HG03442 (cell line): ENCODE data around the gene DNAJC25.
A peak's percentile ranks its signal among the peaks of the same experiment; 100 is the strongest.
"Not testable (repeated sequence)": the region's sequence is repeated elsewhere in the genome, so short reads cannot be mapped to it uniquely, and the experiment has no call there.

Source experiments
- ATAC-seq: cut with Tn5 transposase; IDR thresholded peaks from one replicate; pipeline ENCODE4 v1.9.1; 2021; ENCODE audit warnings: mild to moderate bottlenecking, moderate library complexity; ENCODE audit not compliant: unreplicated experiment

Gene DNAJC25

GRCh38 chr9:111631214-111631971 lies at the start of gene DNAJC25:
Gene DNAJC25, plus strand, starts transcription at chr9:111631334. Its CDS starts 74 bp downstream, at chr9:111631408.
- peak; percentile 97 for ATAC-seq

DNA sequence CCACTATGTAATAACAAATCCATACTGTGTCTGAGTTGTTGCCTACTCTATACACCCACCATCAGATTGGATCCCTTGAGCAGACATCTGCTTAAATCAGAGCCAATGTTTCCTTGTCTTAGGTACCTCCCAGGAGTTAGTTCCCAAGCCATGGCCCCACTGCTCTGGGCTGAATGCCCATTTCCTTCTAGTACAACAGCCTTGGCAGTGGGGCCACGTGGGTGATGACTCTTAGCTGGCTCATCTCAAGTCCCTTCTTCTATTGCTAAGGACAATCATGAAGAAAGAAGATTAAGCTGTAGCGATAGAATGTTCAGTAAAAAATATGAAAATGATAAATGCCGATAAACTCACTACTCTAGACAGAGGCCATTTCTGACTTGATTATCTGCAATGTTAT lies 48.2 kb upstream of the DNAJC25 start:
- no peak for ATAC-seq

DNA sequence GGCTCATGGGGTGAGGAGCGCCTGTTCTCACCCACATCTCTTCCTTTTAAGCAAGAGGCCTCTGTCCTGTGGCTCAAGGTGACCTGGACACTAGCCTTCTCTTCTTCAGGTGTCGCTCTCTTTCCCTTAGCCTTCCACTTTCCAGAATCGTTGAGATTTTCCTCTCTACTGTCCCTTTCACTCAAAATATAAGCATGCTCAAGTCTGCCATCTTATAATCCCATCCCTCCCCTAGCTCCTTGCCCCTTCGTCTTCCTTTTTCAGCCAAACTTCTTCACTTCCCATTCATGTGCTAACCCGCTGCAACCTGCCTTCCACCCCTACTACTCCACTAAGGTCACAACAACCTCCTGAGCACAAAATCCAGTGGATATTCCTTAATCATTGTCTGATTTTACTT lies 44.8 kb upstream of the DNAJC25 start:
- ATAC-seq = no peak

GRCh38 chr9:111588846-111589245 lies 42.3 kb upstream of the DNAJC25 start:
- ATAC-seq = no peak

DNA sequence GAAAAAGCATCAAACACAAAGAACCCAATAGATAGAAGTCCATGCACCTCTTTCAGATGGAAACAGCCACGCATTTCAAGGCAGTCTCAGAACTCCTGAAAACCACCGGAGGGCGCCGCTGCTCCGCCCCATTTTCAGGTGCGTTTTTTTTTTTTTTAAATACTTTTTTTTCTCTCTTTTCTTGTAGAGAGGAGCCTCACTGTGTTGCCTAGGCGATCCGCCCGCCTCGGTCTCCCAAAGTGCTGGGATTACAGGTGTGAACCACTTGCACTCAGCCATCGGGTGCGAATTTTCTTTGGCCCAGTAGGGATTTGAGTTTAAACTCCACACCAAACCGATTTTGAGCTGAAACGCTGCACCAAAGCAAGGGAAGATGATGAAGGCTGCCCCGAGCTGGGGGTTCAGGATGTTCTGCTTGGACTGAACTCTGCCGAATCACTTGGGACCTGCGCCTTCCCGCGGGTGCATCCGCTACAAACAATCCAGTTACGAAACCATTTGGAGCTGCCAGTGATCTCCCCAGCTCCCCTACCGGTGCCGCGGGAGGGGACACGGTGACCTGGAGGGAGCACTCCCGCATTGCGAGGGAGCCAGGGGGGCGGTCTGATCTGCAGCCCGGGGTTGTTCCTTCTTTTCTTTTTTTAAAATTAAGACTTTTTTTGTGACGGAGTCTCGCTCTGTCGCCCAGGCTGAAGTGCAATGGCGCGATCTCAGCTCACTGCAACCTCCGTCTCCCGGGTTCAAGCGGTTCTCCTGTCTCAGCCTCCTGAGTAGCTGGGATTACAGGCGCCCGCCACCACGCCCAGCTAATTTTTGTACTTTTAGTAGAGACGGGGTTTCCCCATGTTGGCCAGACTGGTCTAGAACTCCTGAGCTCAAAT lies 33.0 kb upstream of the DNAJC25 start:
- peak; percentile 45 for ATAC-seq

GRCh38 chr9:111598733-111599091 lies 32.4 kb upstream of the DNAJC25 start:
- no peak for ATAC-seq

GRCh38 chr9:111599092-111599954 lies 31.8 kb upstream of the DNAJC25 start, which contains the start of gene PTGR1:
Gene PTGR1, minus strand, starts transcription at chr9:111599647. Its CDS starts 2,225 bp downstream, at chr9:111597422.
- peak; percentile 38 for ATAC-seq

- peak; percentile 6 for ATAC-seq
These were observed 31.2 kb upstream of the DNAJC25 start for GRCh38 chr9:111599955-111600343.

DNA sequence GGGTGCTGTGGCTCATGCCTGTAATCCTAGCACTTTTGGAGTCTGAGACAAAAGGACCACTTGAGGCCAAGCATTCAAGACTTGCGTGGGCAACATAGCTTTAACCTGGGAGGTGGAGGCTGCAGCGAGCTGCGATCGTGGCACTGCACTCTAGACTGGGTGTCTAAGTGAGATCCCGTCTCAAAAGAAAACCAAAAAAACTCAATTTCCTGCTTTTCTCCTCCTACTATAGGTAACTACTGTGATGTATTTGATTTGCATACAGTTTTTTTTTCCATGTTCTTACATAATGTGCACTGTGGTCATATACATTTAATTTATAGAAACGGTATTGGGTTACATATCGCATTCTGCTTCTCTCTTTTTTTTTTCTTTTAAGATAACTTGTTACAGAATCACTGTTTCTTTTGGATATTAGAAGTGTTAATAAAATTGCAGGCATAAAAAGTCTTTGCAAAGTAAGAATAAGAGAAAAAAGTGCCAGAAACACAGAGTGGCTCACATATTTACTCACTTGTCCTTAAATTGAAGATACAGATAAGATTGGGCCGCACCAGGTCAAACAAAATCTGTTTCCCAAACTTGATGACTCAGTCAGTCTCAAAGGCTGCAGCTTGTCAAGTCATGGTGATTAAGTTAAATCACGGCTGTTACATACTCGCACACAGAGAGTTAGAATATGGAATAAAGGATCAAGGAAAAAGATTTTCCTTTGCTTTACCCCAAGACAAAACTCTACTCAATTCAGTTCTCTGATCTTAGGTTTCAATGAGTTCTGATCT lies 29.7 kb upstream of the DNAJC25 start:
- no peak for ATAC-seq

GRCh38 chr9:111603041-111603440 lies 28.1 kb upstream of the DNAJC25 start:
- ATAC-seq = no peak

DNA sequence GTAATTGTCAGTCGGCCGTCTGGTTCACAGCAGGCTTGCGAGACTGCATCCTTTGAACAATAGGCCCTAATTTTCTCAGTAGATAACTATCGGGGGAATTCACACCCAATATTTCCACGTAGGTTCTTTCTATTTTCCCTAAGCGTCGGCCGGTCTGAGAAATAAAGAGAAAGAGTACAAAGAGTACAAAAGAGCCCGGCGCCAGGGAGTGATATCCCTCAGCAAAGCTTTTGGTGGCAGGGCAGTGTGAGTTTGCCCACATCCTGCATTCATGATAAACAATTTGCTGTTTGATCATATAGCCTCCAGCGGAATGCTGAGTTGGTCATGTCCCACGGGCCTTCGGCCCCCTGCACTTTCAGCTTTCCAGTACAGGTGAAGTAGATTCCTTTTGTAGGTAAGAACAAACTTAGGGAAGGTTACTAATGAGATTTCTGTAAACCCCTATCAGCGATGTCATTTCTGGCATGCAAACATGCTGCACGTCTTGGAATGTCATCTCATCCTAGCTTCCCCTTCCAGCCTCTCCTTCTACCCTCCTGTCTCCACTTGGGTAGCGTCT lies 27.0 kb upstream of the DNAJC25 start:
- ATAC-seq = no peak

- ATAC-seq = no peak
These were observed 26.0 kb upstream of the DNAJC25 start for GRCh38 chr9:111605041-111605559.

DNA sequence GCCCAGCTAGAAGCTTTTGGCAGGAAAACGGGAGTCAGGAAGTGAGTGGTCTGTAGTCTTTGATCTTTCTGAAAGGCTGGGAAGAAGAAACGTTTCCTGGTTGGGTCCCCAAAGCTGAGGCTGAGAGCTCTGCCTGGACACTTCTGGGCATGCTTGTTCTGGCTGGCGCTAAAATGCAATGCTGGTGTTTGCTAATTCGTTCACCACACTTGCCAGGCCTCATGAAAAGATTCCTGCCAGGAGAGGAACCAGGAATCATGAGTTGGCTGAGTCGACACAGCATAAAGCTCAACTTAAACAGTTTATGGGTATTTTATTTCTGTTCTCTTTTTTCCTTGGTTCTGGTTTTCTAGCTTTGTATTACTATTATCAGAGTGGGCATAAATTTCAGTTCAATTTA lies 21.0 kb upstream of the DNAJC25 start:
- no peak for ATAC-seq

- ATAC-seq = no peak
These were observed 20.3 kb upstream of the DNAJC25 start for GRCh38 chr9:111610845-111611244.

DNA sequence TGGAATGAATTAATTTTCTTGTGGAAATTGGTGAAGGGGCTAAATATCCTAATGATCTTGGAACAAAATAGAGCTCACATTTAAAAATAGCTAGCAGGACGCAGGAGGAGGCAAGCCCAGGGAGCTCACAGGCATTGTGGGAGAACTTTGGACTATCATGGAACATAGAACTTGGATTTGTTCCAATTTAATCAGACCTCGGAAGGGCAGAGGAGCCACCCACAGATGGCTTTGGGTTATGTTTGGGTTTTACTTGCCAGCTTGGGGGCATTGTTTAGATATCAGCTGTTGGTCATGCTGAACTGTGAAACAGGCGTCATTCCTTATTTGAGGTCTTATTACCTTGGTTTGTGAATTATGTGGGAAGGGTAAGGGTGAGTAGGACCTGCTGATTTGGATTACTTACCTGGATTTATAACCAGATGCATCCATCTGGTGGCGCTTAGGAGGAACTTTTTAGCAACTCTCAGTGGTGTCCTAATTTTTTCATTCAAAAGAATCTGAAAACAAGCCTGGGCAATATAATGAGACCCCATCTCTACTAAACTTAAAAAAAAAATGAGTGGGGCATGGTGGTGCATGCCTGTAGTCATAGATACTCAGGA lies 17.6 kb upstream of the DNAJC25 start:
- ATAC-seq = no peak

GRCh38 chr9:111615928-111616327 lies 15.2 kb upstream of the DNAJC25 start:
- no peak for ATAC-seq

- not testable (repeated sequence) for ATAC-seq
These were observed 13.8 kb upstream of the DNAJC25 start for GRCh38 chr9:111617349-111617748.

DNA sequence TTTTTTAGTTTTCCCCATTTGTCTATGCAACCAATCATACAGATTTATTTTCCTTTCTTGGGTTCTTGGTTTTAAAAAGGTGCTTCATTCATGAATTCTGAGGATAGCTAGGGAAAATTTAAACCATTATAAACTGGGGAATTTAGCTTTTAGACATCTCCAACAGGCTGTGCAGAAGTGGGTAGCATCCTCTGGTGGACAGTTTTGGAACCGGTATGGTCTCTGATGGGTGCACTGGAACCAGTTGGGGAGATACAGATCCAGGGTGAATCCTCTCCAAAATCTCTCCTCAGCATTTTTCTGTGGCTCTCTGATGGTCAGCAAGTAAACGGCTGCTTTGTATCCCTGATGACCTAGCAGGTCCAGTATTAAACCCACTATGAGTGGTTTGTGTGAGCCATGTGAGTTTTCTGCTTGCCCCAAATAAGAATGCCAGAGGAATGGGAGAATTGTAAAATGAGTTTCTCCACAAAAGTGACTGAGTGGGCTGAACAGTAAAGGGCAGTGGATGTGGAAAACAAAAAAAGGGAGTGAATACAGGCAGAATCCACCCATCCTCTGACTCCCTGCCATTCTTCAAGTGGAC lies 9.1 kb upstream of the DNAJC25 start:
- peak; percentile 60 for ATAC-seq

- ATAC-seq = no peak
These were observed 8.5 kb upstream of the DNAJC25 start for GRCh38 chr9:111622626-111623025.
